Large intestine (tissue), 12 donors: ENCODE measurements around the gene XPOT. TPM values are rescaled to one million over a fixed set of nuclear protein-coding genes. Genes with fewer than 3 reads are reported as not detected.
"Not testable (repeated sequence)": the region's sequence is repeated elsewhere in the genome, so short reads cannot be mapped to it uniquely, and the experiment has no call there.

Source experiments
- DNase-seq, 2 donors: peaks; one replicate each; pipeline versions ENCODE4 v3.0.0 to v3.0.0-alpha.2; 2013
- H3K27ac ChIP-seq: one replicate; pipeline ENCODE4 v1.5.1; 2013; ENCODE audit warnings: low read length
- H3K27me3 ChIP-seq: 2 replicates; pipeline ENCODE4 v1.6.1; 2013; ENCODE audit warnings: low read length; ENCODE audit not compliant: control insufficient read depth, insufficient read depth
- H3K36me3 ChIP-seq: 2 replicates; pipeline ENCODE4 v1.6.1; 2013; ENCODE audit warnings: low read length; ENCODE audit not compliant: control insufficient read depth, insufficient read depth
- H3K4me1 ChIP-seq: one replicate; pipeline ENCODE4 v1.6.1; 2013; ENCODE audit warnings: low read length; ENCODE audit not compliant: control insufficient read depth, insufficient read depth
- H3K4me3 ChIP-seq: one replicate; pipeline ENCODE4 v1.5.1; 2013; ENCODE audit warnings: low read length
- H3K9me3 ChIP-seq: one replicate; pipeline ENCODE4 v1.6.1; 2013; ENCODE audit warnings: mild to moderate bottlenecking, low read depth, low read length, moderate library complexity; ENCODE audit not compliant: control insufficient read depth
- WGBS: methylation state at CpG from one replicate; pipeline ENCODE4 v1.1.5; 2013; ENCODE audit warnings: low lambda C conversion rate; ENCODE audit not compliant: insufficient coverage; 5-methylcytosine and 5-hydroxymethylcytosine counted together
- long read RNA-seq, 11 donors: transcript quantifications; one replicate each; lab custom pipeline, GENCODE V29; 2026
- polyA plus RNA-seq: library from polyadenylated mRNA; unstranded; fragments of 120-200 nt; gene quantifications from one replicate; pipeline ENCODE4 v1.2.1, GENCODE V29; 2013

XPOT gene
- 27.6 TPM for polyA plus RNA-seq
- long read RNA-seq, donor 1, full-length matches to known transcripts, result 1 of 1 reads
- long read RNA-seq, donor 1, partial matches to known transcripts, result 0 of 1 reads
- long read RNA-seq, donor 1, other reads (novel, unspliced or antisense), result 0 of 1 reads
- long read RNA-seq, donor 2, full-length matches to known transcripts, result 2 of 14 reads
- long read RNA-seq, donor 2, partial matches to known transcripts, result 12 of 14 reads
- long read RNA-seq, donor 2, other reads (novel, unspliced or antisense), result 0 of 14 reads
- long read RNA-seq, donor 3, result 0 reads
- long read RNA-seq, donor 4, result 0 reads
- long read RNA-seq, donor 5, full-length matches to known transcripts, result 1 of 1 reads
- long read RNA-seq, donor 5, partial matches to known transcripts, result 0 of 1 reads
- long read RNA-seq, donor 5, other reads (novel, unspliced or antisense), result 0 of 1 reads
- long read RNA-seq, donor 6, full-length matches to known transcripts, result 2 of 2 reads
- long read RNA-seq, donor 6, partial matches to known transcripts, result 0 of 2 reads
- long read RNA-seq, donor 6, other reads (novel, unspliced or antisense), result 0 of 2 reads
- long read RNA-seq, donor 7, full-length matches to known transcripts, result 3 of 3 reads
- long read RNA-seq, donor 7, partial matches to known transcripts, result 0 of 3 reads
- long read RNA-seq, donor 7, other reads (novel, unspliced or antisense), result 0 of 3 reads
- long read RNA-seq, donor 8, full-length matches to known transcripts, result 2 of 2 reads
- long read RNA-seq, donor 8, partial matches to known transcripts, result 0 of 2 reads
- long read RNA-seq, donor 8, other reads (novel, unspliced or antisense), result 0 of 2 reads
- long read RNA-seq, donor 9, full-length matches to known transcripts, result 2 of 2 reads
- long read RNA-seq, donor 9, partial matches to known transcripts, result 0 of 2 reads
- long read RNA-seq, donor 9, other reads (novel, unspliced or antisense), result 0 of 2 reads
- long read RNA-seq, donor 10, result 0 reads
- long read RNA-seq, donor 11, full-length matches to known transcripts, result 2 of 2 reads
- long read RNA-seq, donor 11, partial matches to known transcripts, result 0 of 2 reads
- long read RNA-seq, donor 11, other reads (novel, unspliced or antisense), result 0 of 2 reads

- Histone ChIP-seq H3K4me3 (peak within 1 kb of the TSS; percentile 96), H3K9me3 (peaks cover 5% of the 10 kb centered on the region), H3K4me1 (no peaks in the 10 kb centered on the region), H3K27me3 (no peaks in the 10 kb centered on the region), H3K36me3 (no peaks in the 10 kb centered on the region), H3K27ac (peak within 1 kb of the TSS; percentile 98)
- DNase-seq, result peak; percentile 99
- 100% methylated on average over 1 of the region's 60 CpGs for WGBS
Measured at GRCh38 chr12:64403707-64404469, at the start of gene XPOT. XPOT (plus strand) TSS chr12:64404392; CDS start chr12:64410036, 5,644 bp downstream.

DNA sequence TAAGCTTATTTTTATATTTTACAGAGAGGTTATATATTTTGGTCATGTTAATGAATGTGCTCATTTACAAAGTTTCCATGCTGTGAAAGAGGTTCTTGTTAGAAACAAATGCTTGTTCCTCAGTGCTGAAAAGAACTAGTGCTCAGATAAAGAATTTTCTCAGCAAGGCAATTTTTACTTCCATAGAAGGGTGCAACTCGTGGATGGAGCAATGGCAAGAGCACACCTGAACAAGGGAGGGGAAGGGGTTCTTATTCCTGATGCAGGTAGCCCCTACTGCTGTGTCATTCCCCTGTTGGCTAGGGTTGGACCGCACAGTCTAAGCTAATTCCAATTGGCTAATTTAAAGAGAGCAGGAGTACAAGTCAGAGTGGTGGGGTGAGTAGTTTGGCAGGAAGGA is 48.0 kb upstream of the XPOT start:
- not testable (repeated sequence) for H3K4me1 ChIP-seq, H3K9me3 ChIP-seq, DNase-seq, H3K36me3 ChIP-seq, H3K27me3 ChIP-seq, H3K4me3 ChIP-seq, H3K27ac ChIP-seq
- no CpG with 5 or more reads among the region's 2 CpGs for WGBS

- not testable (repeated sequence) for H3K27ac ChIP-seq, H3K4me3 ChIP-seq, H3K36me3 ChIP-seq, H3K9me3 ChIP-seq, DNase-seq, H3K27me3 ChIP-seq, H3K4me1 ChIP-seq
- WGBS, result no CpG with 5 or more reads among the region's 3 CpGs
Measured at GRCh38 chr12:64361173-64361572, 43.0 kb upstream of the XPOT start.

- H3K27me3 ChIP-seq, result no peaks in the 10 kb centered on the region
- no peaks in the 10 kb centered on the region for H3K4me1 ChIP-seq
- no peak overlapping the region for H3K27ac ChIP-seq
- WGBS, result no CpG with 5 or more reads among the region's 4 CpGs
- DNase-seq, result no peak
- H3K9me3 ChIP-seq, result no peaks in the 10 kb centered on the region
- no peaks in the 10 kb centered on the region for H3K36me3 ChIP-seq
- H3K4me3 ChIP-seq, result no peak overlapping the region
Measured at GRCh38 chr12:64362721-64363305, 41.4 kb upstream of the XPOT start.

DNA sequence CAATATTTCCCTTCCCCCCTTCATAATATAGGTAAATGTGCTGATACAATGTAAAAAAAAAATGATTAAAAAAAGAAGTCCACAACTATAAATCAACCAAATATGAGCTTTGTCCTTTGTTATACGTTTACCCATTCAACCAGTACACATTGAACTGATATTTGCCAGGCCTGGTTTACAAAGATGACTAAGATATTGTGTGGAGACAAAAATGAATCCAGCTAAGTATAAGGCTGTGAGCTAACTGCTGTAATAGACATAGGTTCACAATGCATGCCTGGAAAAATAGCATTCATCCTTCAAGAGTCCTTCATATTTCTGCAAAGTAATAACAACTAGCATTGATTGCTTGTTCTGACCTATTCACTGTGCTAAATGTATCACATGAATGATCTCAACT is 20.5 kb upstream of the XPOT start:
- WGBS, result no CpG with 5 or more reads among the region's 1 CpG
- Histone ChIP-seq H3K4me1 (no peaks in the 10 kb centered on the region), H3K36me3 (no peaks in the 10 kb centered on the region), H3K9me3 (no peaks in the 10 kb centered on the region), H3K27ac (no peak overlapping the region), H3K27me3 (no peaks in the 10 kb centered on the region), H3K4me3 (no peak overlapping the region)
- no peak for DNase-seq

GRCh38 chr12:64385019-64385418 is 19.2 kb upstream of the XPOT start:
- Histone ChIP-seq H3K4me3 (no peak overlapping the region), H3K4me1 (no peaks in the 10 kb centered on the region), H3K27ac (no peak overlapping the region), H3K9me3 (peaks cover under 1% of the 10 kb centered on the region), H3K27me3 (peaks cover 12% of the 10 kb centered on the region), H3K36me3 (no peaks in the 10 kb centered on the region)
- WGBS, result 100% methylated on average over 2 of the region's 3 CpGs
- DNase-seq, result no peak

GRCh38 chr12:64385468-64385867 is 18.7 kb upstream of the XPOT start:
- no CpG with 5 or more reads among the region's 2 CpGs for WGBS
- H3K36me3 ChIP-seq, result no peaks in the 10 kb centered on the region
- no peak for DNase-seq
- H3K9me3 ChIP-seq, result peaks cover 3% of the 10 kb centered on the region
- H3K27ac ChIP-seq, result no peak overlapping the region
- H3K27me3 ChIP-seq, result peaks cover 16% of the 10 kb centered on the region
- no peak overlapping the region for H3K4me3 ChIP-seq
- H3K4me1 ChIP-seq, result no peaks in the 10 kb centered on the region

DNA sequence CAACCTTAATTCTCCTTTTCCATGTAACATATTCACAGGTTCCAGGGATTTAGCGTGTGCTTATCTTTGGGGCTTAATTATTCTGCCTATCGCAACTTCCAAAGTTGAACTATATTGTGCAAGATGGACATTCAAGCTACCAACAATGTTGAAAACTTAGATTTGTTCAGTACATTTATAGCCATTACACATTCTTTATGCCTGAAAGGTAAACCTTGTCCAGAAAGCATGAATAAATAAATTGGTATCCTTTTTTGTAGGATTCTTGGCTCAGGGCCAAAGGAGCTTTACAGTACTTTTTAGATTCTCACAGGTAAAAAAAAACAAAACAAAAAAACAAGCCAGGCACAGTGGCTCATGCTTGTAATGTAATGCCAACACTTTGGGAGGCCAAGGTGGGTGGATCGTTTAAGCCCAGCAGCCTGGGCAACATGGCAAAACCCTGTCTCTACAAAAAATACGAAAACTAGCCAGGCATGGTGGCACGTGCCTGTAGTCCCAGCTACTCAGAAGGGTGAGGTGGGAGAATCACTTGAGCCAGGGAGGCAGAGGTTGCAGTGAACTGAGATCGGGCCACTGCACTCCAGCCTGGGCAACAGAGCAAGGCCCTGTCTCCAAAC is 16.9 kb upstream of the XPOT start:
- H3K4me1 ChIP-seq, result no peaks in the 10 kb centered on the region
- H3K4me3 ChIP-seq, result no peak overlapping the region
- H3K27me3 ChIP-seq, result peaks cover 31% of the 10 kb centered on the region
- no peaks in the 10 kb centered on the region for H3K36me3 ChIP-seq
- no CpG with 5 or more reads among the region's 6 CpGs for WGBS
- H3K9me3 ChIP-seq, result peaks cover 3% of the 10 kb centered on the region
- no peak for DNase-seq
- H3K27ac ChIP-seq, result no peak overlapping the region

DNA sequence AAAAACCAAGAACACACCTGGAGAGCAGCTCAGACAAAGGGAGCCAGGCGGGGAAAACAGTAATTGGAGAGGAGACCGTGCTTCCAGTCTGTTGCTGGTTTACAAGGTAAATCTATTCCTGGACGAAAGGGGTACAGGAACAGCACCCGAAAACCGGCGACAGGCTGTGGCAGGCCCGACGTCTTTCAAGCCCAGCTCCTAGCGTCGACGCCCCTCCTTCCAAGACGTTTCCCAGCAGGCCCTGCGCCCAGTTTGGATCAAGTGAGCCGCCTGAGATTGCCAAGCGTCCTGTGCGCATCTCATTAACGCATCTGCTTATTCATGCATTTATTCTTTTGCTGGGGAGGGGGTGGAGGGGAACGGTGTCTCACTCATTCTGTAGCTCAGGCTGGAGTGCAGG is 15.0 kb upstream of the XPOT start:
- H3K9me3 ChIP-seq, result peaks cover 3% of the 10 kb centered on the region
- no peak overlapping the region for H3K4me3 ChIP-seq
- no peaks in the 10 kb centered on the region for H3K36me3 ChIP-seq
- no peaks in the 10 kb centered on the region for H3K4me1 ChIP-seq
- no peak for DNase-seq
- no CpG with 5 or more reads among the region's 18 CpGs for WGBS
- H3K27me3 ChIP-seq, result peaks cover 31% of the 10 kb centered on the region
- H3K27ac ChIP-seq, result no peak overlapping the region
